RWPE2 (cell line): Measurements from ENCODE around the gene ATR.
"Not testable (repeated sequence)": the region's sequence is repeated elsewhere in the genome, so short reads cannot be mapped to it uniquely, and the experiment has no call there.

ENCODE experiments used
- ATAC-seq: fragments of 200-7000 bp; cut with Tn5 transposase; 3 replicates; pipeline ENCODE4 v1.9.1; 2021; ENCODE audit warnings: low read depth
- DNase-seq: peaks from one replicate; pipeline ENCODE4 v3.0.0-alpha.2; 2020; ENCODE audit warnings: low spot score
- H3K27ac ChIP-seq: fragments of 450-650 bp; 2 replicates; pipeline ENCODE4 v1.5.1; 2017; ENCODE audit warnings: mild to moderate bottlenecking; ENCODE audit not compliant: poor library complexity, severe bottlenecking
- H3K27me3 ChIP-seq: fragments of 250-450 bp; sonication (Bioruptor Pico); 2 replicates; pipeline ENCODE4 v1.5.1; 2021; ENCODE audit warnings: mild to moderate bottlenecking, moderate library complexity; ENCODE audit not compliant: insufficient read depth, poor library complexity, severe bottlenecking
- H3K36me3 ChIP-seq: fragments of 250-450 bp; sonication (Bioruptor Pico); 2 replicates; pipeline ENCODE4 v1.5.1; 2020; ENCODE audit warnings: low read depth, mild to moderate bottlenecking, moderate library complexity
- H3K4me1 ChIP-seq: fragments of 250-450 bp; sonication (Bioruptor Pico); 2 replicates; pipeline ENCODE4 v1.5.1; 2021; ENCODE audit warnings: mild to moderate bottlenecking, moderate library complexity; ENCODE audit not compliant: insufficient read depth, poor library complexity, severe bottlenecking
- H3K4me3 ChIP-seq: fragments of 250-450 bp; sonication (Bioruptor Pico); 2 replicates; pipeline ENCODE4 v1.5.1; 2021; ENCODE audit warnings: mild to moderate bottlenecking, moderate library complexity; ENCODE audit not compliant: severe bottlenecking
- H3K9me3 ChIP-seq: fragments of 250-450 bp; sonication (Bioruptor Pico); 2 replicates; pipeline ENCODE4 v1.5.1; 2021; ENCODE audit warnings: mild to moderate bottlenecking, moderate library complexity; ENCODE audit not compliant: severe bottlenecking
- CTCF ChIP-seq: fragments of 450-650 bp; IDR thresholded peaks from one replicate; pipeline ENCODE4 v1.5.1; 2017; ENCODE audit warnings: mild to moderate bottlenecking, moderate library complexity; ENCODE audit not compliant: poor library complexity, severe bottlenecking

Gene ATR

GRCh38 chr3:142574665-142575064 lies 3.9 kb downstream of the ATR start:
- H3K27ac ChIP-seq: no peak overlapping the region
- DNase-seq (no peak), ATAC-seq (no peak)
- no peaks in the 10 kb centered on the region for H3K9me3 ChIP-seq
- H3K4me1 ChIP-seq: peaks cover 7% of the 10 kb centered on the region
- no peaks in the 10 kb centered on the region for H3K27me3 ChIP-seq
- TF ChIP-seq CTCF: no peak
- peaks cover 18% of the 10 kb centered on the region for H3K36me3 ChIP-seq
- H3K4me3 ChIP-seq: no peak overlapping the region

GRCh38 chr3:142574223-142574622 lies 4.3 kb downstream of the ATR start:
- peaks cover 19% of the 10 kb centered on the region for H3K36me3 ChIP-seq
- DNase-seq, ATAC-seq: not testable (repeated sequence)

GRCh38 chr3:142569422-142569821 lies 9.1 kb downstream of the ATR start:
- peaks cover 45% of the 10 kb centered on the region for H3K36me3 ChIP-seq
- DNase-seq, H3K27ac ChIP-seq, H3K4me3 ChIP-seq, H3K9me3 ChIP-seq, H3K4me1 ChIP-seq, ATAC-seq, H3K27me3 ChIP-seq: not testable (repeated sequence)

More at GRCh38 chr3:142574223-142574622, 4.3 kb downstream of the ATR start:
- H3K27ac ChIP-seq, H3K4me3 ChIP-seq, H3K27me3 ChIP-seq, H3K4me1 ChIP-seq, H3K9me3 ChIP-seq: not testable (repeated sequence)

GRCh38 chr3:142568393-142569017 lies 10.0 kb downstream of the ATR start:
- Histone ChIP-seq H3K36me3 (peaks cover 47% of the 10 kb centered on the region), H3K27ac (no peak overlapping the region), H3K9me3 (no peaks in the 10 kb centered on the region), H3K27me3 (no peaks in the 10 kb centered on the region), H3K4me1 (no peaks in the 10 kb centered on the region), H3K4me3 (no peak overlapping the region)
- ATAC-seq (no peak), DNase-seq (no peak)
- TF ChIP-seq CTCF: no peak

- Histone ChIP-seq H3K27ac (no peak overlapping the region), H3K36me3 (peaks cover 68% of the 10 kb centered on the region), H3K4me3 (no peak overlapping the region), H3K27me3 (no peaks in the 10 kb centered on the region), H3K4me1 (no peaks in the 10 kb centered on the region), H3K9me3 (no peaks in the 10 kb centered on the region)
- ATAC-seq (no peak), DNase-seq (no peak)
- no peak for TF ChIP-seq CTCF
Measured at GRCh38 chr3:142566096-142566495, 12.4 kb downstream of the ATR start.

- no peak overlapping the region for H3K27ac ChIP-seq
- no peaks in the 10 kb centered on the region for H3K4me1 ChIP-seq
- no peak overlapping the region for H3K4me3 ChIP-seq
- DNase-seq: no peak
- no peak for TF ChIP-seq CTCF
- H3K27me3 ChIP-seq: no peaks in the 10 kb centered on the region
- ATAC-seq: no peak
- peaks cover 73% of the 10 kb centered on the region for H3K36me3 ChIP-seq
- no peaks in the 10 kb centered on the region for H3K9me3 ChIP-seq
Measured at GRCh38 chr3:142563496-142563997, 15.0 kb downstream of the ATR start.
